Kidney glomerular epithelial cell (primary cell): Measurements from ENCODE around the gene AQP6.

Experiments used
- DNase-seq: peaks from one replicate; lab custom pipeline; 2025; lab: John Stamatoyannopoulos, UW

AQP6 gene

GRCh38 chr12:49956663-49957569 lies 15.8 kb upstream of the AQP6 start:
- DNase-seq, result peak; percentile 41

GRCh38 chr12:49957570-49957967 lies 15.2 kb upstream of the AQP6 start:
- DNase-seq, result no peak

- peak; percentile 63 for DNase-seq
Measured at GRCh38 chr12:49959685-49960473, 12.9 kb upstream of the AQP6 start.

- no peak for DNase-seq
Measured at GRCh38 chr12:49960474-49961110, 12.2 kb upstream of the AQP6 start.

- no peak for DNase-seq
Measured at GRCh38 chr12:49961111-49961922, 11.4 kb upstream of the AQP6 start, which contains the start of gene AQP5. AQP5 (plus strand) TSS chr12:49961872; CDS start chr12:49962018, 146 bp downstream.

- no peak for DNase-seq
Measured at GRCh38 chr12:49961993-49962764, 10.6 kb upstream of the AQP6 start.

GRCh38 chr12:49962861-49963765 lies 9.6 kb upstream of the AQP6 start:
- peak; percentile 83 for DNase-seq

- no peak for DNase-seq
Measured at GRCh38 chr12:49963976-49964815, 8.6 kb upstream of the AQP6 start.

- no peak for DNase-seq
Measured at GRCh38 chr12:49964849-49965624, 7.7 kb upstream of the AQP6 start.

- DNase-seq, result no peak
Measured at GRCh38 chr12:49965836-49966235, 6.9 kb upstream of the AQP6 start.

- no peak for DNase-seq
Measured at GRCh38 chr12:49966511-49967041, 6.2 kb upstream of the AQP6 start.

- peak; percentile 72 for DNase-seq
Measured at GRCh38 chr12:49967042-49967776, 5.5 kb upstream of the AQP6 start.

- no peak for DNase-seq
Measured at GRCh38 chr12:49967777-49968250, 4.9 kb upstream of the AQP6 start.

GRCh38 chr12:49968471-49968870 lies 4.3 kb upstream of the AQP6 start:
- DNase-seq, result no peak

- DNase-seq, result no peak
Measured at GRCh38 chr12:49969027-49969426, 3.7 kb upstream of the AQP6 start.

- no peak for DNase-seq
Measured at GRCh38 chr12:49969651-49970429, 2.9 kb upstream of the AQP6 start.
